Esophagus squamous epithelium (tissue), 4 donors: ENCODE results near the gene SERPINC1.

Source experiments
- POLR2A ChIP-seq, 4 donors: fragments of 450-650 bp; IDR thresholded peaks; one replicate each; pipeline ENCODE4 v1.6.1; 2017; ENCODE audit warnings: antibody characterized with exemption in 4 of 4, mild to moderate bottlenecking in 4 of 4, moderate library complexity in 3 of 4
- TF ChIP-seq, protein P1 (sequence below), 6 experiments: fragments of 450-650 bp in 4 of 6; fragments of 200-600 bp in 2 of 6; sonication (generic) in 2 of 6; IDR thresholded peaks; one replicate each; pipeline ENCODE4 v1.5.1; 2016 to 2019; ENCODE audit warnings: antibody characterized with exemption in 6 of 6, mild to moderate bottlenecking in 4 of 6, moderate library complexity in 4 of 6

DNA sequence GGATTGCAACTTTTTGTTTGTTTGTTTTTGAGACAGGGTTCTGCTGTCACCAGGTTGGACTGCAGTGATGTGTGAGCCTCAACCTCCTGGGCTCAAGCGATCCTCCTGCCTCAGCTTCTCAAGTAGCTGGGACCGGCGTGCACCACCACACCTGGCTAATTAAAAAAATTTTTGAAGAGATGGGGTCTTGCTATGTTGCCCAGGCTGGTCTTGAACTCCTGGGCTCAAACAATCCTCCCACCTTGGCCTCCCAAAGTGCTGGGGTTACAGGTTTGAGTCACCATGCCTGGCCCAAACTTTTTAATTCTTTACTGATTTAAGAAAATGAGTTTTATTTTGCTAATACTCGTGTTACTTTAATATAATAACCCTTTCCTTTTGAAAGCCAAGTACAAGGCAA, 31.5 kb upstream of the SERPINC1 start:
- TF ChIP-seq, protein P1, sequence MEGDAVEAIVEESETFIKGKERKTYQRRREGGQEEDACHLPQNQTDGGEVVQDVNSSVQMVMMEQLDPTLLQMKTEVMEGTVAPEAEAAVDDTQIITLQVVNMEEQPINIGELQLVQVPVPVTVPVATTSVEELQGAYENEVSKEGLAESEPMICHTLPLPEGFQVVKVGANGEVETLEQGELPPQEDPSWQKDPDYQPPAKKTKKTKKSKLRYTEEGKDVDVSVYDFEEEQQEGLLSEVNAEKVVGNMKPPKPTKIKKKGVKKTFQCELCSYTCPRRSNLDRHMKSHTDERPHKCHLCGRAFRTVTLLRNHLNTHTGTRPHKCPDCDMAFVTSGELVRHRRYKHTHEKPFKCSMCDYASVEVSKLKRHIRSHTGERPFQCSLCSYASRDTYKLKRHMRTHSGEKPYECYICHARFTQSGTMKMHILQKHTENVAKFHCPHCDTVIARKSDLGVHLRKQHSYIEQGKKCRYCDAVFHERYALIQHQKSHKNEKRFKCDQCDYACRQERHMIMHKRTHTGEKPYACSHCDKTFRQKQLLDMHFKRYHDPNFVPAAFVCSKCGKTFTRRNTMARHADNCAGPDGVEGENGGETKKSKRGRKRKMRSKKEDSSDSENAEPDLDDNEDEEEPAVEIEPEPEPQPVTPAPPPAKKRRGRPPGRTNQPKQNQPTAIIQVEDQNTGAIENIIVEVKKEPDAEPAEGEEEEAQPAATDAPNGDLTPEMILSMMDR (IDR thresholded peaks at IDR 0.05), result no peak
- TF ChIP-seq POLR2A (IDR thresholded peaks at IDR 0.05), result no peak
